Measurements from ENCODE around the gene BCL11A. TPM values are rescaled to one million over a fixed set of nuclear protein-coding genes. Genes with fewer than 3 reads are reported as not detected.

The BCL11A gene
- total RNA-seq, 1 experiment from 2014 or later = 29.7 TPM

DNA sequence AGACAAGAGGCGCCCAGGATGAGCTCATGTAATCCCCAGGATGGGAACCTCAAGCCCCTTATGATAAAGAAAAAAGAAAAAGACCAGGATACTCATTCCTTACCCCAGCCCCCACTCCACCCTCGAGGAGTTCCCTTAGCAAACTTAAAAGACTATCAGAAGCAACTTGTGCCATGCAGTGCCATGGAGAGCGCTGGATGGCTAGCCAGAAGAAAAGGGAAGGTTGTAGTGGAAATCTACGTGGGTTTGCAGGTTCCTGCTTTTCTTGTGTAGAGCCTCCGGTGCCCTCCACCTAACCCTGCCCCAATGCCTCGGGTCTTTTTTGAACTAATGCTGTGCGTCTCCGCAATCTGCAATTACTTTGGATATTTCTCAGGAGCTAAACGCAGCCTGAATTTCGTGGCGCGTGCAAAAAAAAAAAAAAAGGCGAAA is 16.2 kb upstream of the BCL11A start:
- no peaks in the 10 kb centered on the region for H3K9me3 ChIP-seq (replicated peaks)
- H3K27ac ChIP-seq = no peak overlapping the region
- H3K4me1 ChIP-seq = no peaks in the 10 kb centered on the region
- DNase-seq = no peak
- peaks cover 8% of the 10 kb centered on the region for H3K27me3 ChIP-seq
- no peak overlapping the region for H3K4me3 ChIP-seq
- no peaks in the 10 kb centered on the region for H3K36me3 ChIP-seq

DNA sequence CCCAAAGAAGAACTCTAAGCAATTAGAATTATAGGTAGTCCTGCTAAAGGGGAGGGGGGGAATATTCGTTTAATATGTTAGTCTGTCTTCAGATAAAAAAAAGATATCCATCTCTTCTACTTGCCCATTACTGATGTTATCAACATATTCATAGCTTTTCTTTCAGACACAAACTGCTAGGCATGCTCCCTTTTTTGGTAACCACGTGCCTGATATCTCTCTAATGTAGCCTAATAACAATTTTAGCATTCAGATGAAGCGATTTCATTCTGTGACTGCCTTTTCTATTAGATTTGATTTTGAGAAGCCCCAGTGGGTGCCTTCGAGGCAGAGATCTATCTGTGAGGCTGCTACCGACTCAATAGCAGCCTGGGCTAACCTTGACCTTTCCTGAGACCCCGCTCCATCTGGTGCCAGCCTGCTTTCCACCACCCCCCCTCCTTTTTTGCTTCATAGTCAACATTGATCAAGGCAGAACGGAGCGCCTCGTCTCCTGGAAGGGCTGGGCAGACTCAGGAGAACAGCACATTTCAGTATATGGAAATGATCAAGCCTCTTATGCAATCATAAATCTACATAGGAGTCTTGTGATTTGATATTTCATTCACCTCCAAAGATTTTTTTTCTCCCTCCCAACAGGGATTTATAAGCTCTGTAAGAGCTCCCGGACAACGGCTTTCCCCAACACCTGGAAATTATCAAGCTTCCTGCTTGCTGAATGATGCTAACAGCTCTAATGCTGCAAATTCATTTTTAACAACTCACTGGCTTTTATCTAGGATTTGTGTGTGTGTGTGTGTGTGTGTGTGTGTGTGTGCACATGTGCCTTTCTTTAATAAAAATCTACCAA is 14.7 kb upstream of the BCL11A start:
- Histone ChIP-seq H3K27me3 (peaks cover 16% of the 10 kb centered on the region), H3K4me3 (no peak overlapping the region)

DNA sequence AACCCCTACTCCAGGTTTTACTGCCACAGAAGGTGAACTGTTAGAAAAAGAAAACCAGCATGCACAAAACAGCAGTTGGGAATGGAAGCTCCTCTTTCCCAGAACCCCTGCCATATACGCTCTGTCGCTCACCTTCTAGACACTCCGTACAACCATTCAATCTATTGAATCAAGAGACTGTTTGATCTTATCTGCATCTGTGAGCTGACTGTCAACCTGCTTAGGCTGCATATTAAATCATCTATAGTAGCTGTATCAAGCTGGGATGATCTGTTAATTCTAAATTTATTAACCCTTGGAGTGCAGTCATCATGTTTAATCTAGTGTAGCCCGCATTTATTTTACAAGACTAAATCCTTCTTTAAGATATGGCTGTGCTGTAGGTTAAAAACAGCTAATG is 13.6 kb upstream of the BCL11A start:
- no peaks in the 10 kb centered on the region for H3K36me3 ChIP-seq
- H3K4me1 ChIP-seq = no peaks in the 10 kb centered on the region
- no peak for DNase-seq
- H3K9me3 ChIP-seq (replicated peaks) = no peaks in the 10 kb centered on the region
- peaks cover 14% of the 10 kb centered on the region; the same call in 1 of the 2 replicates for H3K27me3 ChIP-seq
- no peak overlapping the region for H3K27ac ChIP-seq
- H3K4me3 ChIP-seq = no peak overlapping the region

More for the DNA sequence above, 14.7 kb upstream of the BCL11A start:
- no peak overlapping the region for H3K27ac ChIP-seq
- DNase-seq = no peak
- H3K4me1 ChIP-seq = no peaks in the 10 kb centered on the region
- H3K9me3 ChIP-seq (replicated peaks) = no peaks in the 10 kb centered on the region
- no peaks in the 10 kb centered on the region for H3K36me3 ChIP-seq

DNA sequence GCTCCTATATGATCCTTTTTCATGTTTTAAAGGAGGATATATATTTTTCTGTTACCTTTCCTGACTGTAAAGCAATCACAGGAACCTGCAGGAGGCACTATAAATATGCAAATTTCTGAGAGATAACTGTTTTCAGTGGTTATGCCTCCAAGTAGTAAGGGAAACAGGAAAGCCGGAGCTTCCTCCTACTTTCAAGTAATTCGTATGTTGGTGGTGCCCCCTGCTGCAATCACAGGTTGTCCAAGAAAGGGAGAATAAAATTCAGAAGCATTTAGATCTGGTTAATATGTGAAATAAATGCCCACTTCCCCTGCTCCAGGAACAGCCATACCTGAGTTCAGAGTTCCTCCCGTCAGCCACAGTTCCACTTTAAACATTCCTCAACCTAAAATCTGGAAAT is 12.0 kb upstream of the BCL11A start:
- Histone ChIP-seq H3K4me3 (no peak overlapping the region), H3K9me3 (replicated peaks) (no peaks in the 10 kb centered on the region), H3K4me1 (no peaks in the 10 kb centered on the region), H3K27ac (no peak overlapping the region), H3K36me3 (no peaks in the 10 kb centered on the region), H3K27me3 (peaks cover 9% of the 10 kb centered on the region; the same call in 1 of the 2 replicates)
- peak; percentile 48 to 60 for DNase-seq

DNA sequence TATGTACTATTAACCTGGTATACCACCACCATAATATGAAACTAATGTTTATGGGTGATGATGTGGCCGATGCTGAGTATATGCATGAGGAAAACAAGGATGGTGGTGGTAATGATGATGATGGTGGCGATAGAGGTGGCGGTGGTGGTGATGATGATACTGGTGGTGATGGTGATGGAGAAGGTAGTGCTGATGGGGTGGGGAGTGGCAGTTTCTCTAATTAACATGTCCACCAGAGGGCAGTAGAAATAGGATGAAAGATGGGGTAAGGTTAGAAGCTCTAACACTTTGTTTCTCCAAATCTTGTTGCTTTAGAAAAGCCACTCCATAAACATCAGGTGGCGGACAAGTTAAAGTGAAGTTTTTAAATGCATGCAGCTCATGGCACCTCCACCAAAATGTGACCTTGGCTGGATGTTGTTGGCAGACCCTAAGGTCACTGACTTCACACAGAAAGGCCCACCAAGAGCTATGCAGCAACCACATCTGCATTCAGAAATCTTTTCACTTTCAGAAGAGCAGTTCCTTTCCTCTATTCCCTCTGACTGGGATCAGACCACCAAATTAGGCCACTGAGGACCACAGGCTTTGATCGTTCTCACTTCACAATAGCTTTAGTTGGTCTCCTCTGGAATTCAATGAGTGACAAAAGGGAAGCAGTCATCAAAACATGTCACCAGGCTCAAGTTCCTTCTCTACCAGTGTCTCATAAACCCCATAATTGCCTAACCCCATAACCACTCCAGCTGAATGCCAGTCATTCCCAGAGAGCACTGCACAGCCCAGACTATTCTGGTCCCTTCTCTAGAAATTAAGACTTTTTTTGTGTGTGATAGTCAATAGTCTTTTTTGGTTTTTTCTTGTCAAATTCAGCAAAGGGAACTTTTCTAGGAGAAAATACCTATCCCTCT is 7.5 kb upstream of the BCL11A start:
- Histone ChIP-seq H3K9me3 (replicated peaks) (no peaks in the 10 kb centered on the region), H3K27ac (no peak overlapping the region), H3K36me3 (no peaks in the 10 kb centered on the region), H3K4me1 (no peaks in the 10 kb centered on the region), H3K4me3 (no peak overlapping the region), H3K27me3 (peaks cover 12% of the 10 kb centered on the region; the same call in 1 of the 2 replicates)
- peak; percentile 24 to 70 for DNase-seq

DNA sequence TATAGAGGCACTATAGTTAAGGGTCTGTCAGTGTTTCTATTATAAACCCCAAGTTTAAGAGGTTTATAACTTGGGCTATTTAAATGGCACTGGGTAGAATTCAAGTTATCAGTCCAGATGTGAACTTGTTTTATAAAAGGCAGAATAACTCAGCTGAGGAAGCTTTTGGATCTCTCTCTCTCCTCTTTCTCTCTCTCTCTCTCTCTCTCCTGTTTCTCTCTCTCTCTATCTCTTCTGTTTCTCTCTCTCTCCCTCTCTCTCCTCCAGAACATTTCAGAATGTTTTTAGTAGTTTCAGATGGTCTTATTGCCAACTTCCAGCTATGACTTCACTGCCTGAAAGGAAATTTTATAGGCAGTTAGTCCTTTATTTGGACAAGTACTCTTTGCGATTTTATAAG is 6.4 kb upstream of the BCL11A start:
- Histone ChIP-seq H3K4me3 (no peak overlapping the region), H3K27ac (no peak overlapping the region), H3K9me3 (replicated peaks) (no peaks in the 10 kb centered on the region), H3K27me3 (peaks cover 12% of the 10 kb centered on the region; the same call in 1 of the 2 replicates), H3K36me3 (no peaks in the 10 kb centered on the region), H3K4me1 (no peaks in the 10 kb centered on the region)
- DNase-seq = no peak

DNA sequence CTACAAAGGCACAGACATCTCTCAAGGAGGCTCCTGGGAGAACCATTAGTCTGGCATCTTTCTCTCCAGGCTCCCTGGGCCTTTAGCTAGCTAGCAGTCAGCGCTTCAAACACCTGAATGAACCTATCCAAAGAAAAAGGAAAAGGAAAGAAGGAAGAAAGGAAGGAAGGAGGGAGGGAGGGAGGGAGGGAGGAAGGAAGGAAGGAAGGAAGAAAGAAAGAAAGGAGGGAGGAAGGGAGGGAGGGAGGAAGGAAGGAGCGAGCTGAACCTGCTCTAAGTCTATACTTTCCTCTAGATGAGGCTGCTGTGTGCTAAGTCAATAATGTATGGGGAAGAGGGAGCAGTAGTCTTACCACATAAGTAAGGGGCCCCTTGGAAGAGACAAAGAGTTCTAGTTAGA is 5.1 kb upstream of the BCL11A start:
- no peaks in the 10 kb centered on the region for H3K4me1 ChIP-seq
- no peaks in the 10 kb centered on the region for H3K9me3 ChIP-seq (replicated peaks)
- H3K27ac ChIP-seq = no peak overlapping the region
- H3K27me3 ChIP-seq = peaks cover 5% of the 10 kb centered on the region; the same call in 1 of the 2 replicates
- H3K36me3 ChIP-seq = no peaks in the 10 kb centered on the region
- no peak overlapping the region for H3K4me3 ChIP-seq
- DNase-seq = no peak

DNA sequence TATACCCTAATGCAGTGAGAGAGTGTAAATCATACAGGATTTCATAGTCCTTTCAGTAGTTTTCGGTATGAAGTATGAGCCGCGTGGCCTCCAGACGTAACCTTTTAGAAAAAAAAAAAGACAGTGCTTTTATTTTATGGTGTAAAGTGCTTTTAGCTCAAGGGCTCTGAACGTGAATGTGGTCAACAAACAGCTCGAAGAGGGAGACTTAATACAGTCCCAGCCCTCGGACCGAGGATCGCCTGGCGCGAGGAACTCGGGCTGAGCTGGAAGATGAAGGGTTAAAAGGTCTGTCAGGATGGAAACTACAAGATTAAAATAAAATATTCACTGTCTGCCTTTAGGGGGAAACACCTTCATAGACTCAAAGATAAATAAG is 4.0 kb upstream of the BCL11A start:
- no peaks in the 10 kb centered on the region for H3K36me3 ChIP-seq
- no peaks in the 10 kb centered on the region for H3K9me3 ChIP-seq (replicated peaks)
- H3K27me3 ChIP-seq = peaks cover 3% of the 10 kb centered on the region; the same call in 1 of the 2 replicates
- DNase-seq = no peak
- peak overlapping the region; percentile 34 for H3K4me3 ChIP-seq
- no peaks in the 10 kb centered on the region for H3K4me1 ChIP-seq
- H3K27ac ChIP-seq = no peak overlapping the region

DNA sequence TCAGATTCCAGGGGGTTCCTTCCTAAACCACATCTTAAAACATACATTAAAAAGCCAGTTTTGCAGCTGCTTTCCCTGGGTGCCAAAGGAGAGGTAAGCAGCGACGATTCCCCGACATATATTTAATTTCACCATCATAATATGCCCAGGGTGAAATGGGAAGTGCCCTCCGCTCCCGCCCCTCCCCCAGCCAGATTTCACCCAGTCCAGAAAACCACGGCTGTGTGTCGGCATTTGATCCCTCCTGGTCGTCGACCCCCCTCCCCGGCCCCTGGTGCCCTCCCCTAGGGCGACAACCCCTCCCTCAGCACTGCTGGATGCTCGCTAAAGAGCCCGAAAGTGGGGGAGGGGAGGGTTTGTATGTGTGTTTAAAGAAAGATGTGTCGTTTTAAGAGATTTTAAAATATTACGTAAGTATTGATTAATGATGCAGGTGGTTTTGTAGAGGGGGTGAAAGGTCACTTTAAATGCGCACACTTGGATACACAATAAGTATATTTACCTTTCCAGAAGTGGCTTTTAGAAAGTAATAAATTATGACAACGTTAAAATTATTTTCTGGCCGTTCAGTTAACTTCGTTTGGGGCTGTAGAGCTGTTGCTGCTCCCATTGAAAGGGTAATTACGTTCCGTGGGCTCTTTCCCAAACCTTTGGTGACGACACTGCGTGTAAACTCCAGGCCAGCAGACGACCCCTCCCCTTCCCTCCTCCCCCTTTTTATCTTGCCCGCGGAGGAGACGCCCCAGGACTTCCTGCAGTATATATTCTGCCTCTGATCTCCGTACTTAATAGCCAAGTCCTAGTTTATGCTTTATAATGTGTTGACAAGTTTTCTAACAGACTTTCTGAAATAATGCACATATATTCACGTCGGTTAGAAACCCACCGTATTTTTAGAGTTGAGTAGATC is 3.4 kb upstream of the BCL11A start:
- H3K27me3 ChIP-seq = peaks cover 3% of the 10 kb centered on the region; the same call in 1 of the 2 replicates
- no peaks in the 10 kb centered on the region for H3K4me1 ChIP-seq
- H3K4me3 ChIP-seq = peak overlapping the region; percentile 34

DNA sequence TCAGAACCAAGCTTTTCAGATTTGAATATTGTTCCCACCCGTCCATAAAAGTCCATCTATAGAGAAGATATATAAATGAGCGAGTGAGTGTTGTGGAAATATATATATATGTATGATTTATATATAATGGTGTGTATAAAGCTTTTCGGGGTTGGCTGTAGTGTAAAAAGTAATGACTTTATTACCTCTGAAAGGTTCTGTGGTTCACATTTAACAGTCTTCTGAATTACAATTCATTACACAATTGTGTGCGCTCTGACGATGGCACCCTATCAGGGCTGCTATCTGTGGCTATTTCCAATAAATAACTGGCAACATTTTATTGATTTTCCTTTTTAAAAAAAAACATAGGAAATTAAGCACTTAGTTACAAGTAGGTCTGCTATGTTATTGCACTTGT is 2.7 kb upstream of the BCL11A start:
- no peaks in the 10 kb centered on the region for H3K9me3 ChIP-seq (replicated peaks)
- DNase-seq = no peak
- H3K27ac ChIP-seq = no peak overlapping the region
- H3K27me3 ChIP-seq = peaks cover 3% of the 10 kb centered on the region; the same call in 1 of the 2 replicates
- H3K4me3 ChIP-seq = no peak overlapping the region
- H3K4me1 ChIP-seq = no peaks in the 10 kb centered on the region
- H3K36me3 ChIP-seq = no peaks in the 10 kb centered on the region

More for the DNA sequence above, 3.4 kb upstream of the BCL11A start:
- H3K36me3 ChIP-seq = no peaks in the 10 kb centered on the region
- no peaks in the 10 kb centered on the region for H3K9me3 ChIP-seq (replicated peaks)
- peak; percentile 19 to 45 for DNase-seq
- H3K27ac ChIP-seq = no peak overlapping the region

DNA sequence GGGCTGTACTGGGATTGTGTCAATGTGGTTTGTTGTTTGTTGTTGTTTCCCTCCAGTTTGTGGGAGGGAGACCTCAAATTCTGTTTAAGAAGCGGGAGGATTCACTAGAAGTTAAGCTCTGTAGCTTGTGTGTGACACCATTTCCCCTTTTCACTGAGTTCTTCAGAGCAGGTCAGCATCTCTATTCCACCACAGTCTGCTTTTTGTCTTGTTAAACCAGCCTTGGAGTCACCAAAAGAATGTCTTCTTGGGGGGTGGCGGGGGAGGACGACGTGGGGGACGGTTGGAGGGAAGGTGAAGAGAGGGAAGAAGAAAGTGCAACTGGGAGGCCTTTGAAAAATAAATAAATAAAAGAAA is 2.3 kb upstream of the BCL11A start:
- DNase-seq = no peak
- Histone ChIP-seq H3K36me3 (no peaks in the 10 kb centered on the region), H3K27ac (no peak overlapping the region), H3K4me3 (peak overlapping the region; percentile 79), H3K9me3 (replicated peaks) (no peaks in the 10 kb centered on the region), H3K27me3 (peaks cover 3% of the 10 kb centered on the region; the same call in 1 of the 2 replicates), H3K4me1 (no peaks in the 10 kb centered on the region)

DNA sequence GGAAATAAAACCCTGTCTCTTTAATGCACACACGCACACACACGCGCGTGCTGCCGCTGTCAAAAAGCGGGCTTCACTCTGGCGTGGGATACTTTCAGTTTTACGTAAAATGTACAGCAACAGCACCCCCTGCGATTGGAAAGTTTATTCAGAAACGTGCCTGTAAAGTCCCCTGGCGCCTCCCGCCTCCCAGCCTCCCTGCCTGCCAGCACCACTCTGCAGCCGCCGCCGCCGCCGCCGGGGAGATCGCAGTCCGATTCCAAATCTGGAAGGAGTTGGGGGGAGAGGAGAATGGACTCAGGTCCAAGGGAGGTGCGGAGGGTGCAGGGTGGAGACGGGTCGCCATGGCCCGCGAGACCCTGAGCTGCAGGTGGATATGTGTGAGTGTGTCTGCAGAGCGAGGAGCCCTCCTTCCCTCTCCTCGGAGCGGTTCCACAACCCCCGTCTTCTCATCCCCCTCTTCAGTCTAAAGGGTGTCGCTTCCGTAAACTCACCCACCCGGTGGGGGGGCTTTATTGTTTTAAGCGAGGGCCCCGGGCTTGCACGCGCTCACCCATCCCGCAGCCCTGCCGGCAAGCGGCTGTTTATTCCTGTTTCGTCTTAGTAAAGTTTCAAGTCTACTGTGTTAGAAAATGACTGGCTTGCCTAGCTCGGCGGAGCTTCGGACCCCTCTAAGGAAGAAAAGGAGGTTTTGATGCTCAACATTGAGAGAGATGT is 1.8 kb upstream of the BCL11A start:
- DNase-seq = peak; percentile 74 to 84
- H3K9me3 ChIP-seq (replicated peaks) = no peaks in the 10 kb centered on the region
- no peaks in the 10 kb centered on the region for H3K4me1 ChIP-seq
- peaks cover 3% of the 10 kb centered on the region; the same call in 1 of the 2 replicates for H3K27me3 ChIP-seq
- no peaks in the 10 kb centered on the region for H3K36me3 ChIP-seq
- no peak overlapping the region; the same call in 1 of the 2 replicates for H3K27ac ChIP-seq
- peak overlapping the region; percentile 79 for H3K4me3 ChIP-seq

DNA sequence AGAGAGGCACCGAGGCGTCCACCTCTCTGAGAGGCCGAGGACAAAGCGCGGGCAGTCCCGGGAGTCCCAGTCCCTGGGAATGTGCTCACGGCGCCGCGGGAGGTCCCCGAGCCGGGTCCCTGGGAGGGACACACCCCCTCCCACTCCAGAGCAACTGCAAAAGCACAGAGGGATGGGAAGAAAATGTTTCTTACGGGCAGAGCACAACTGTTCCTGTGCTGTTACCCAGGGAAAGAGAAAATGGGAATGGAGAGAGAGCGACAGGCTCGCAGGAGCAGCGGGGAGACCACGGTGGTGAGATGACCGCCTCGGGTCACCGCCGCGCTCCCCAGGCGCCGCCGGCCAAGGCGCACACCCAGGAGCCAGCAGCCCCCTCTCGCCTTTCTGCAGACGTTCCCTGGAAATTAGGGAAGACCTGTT is 1.2 kb upstream of the BCL11A start:
- peaks cover 3% of the 10 kb centered on the region; the same call in 1 of the 2 replicates for H3K27me3 ChIP-seq
- no peaks in the 10 kb centered on the region for H3K36me3 ChIP-seq
- peak; percentile 79 to 80 for DNase-seq
- peak overlapping the region; percentile 54 for H3K27ac ChIP-seq
- H3K9me3 ChIP-seq (replicated peaks) = no peaks in the 10 kb centered on the region
- H3K4me3 ChIP-seq = peak overlapping the region; percentile 79
- no peaks in the 10 kb centered on the region for H3K4me1 ChIP-seq
